OCI-M2 (cell line): ENCODE measurements around the gene ZBTB39.
"Not testable (repeated sequence)": the region's sequence is repeated elsewhere in the genome, so short reads cannot be mapped to it uniquely, and the experiment has no call there.

Source experiments
- DNase-seq: peaks from one replicate; lab custom pipeline; 2025; ENCODE audit not compliant: unreplicated experiment; lab: John Stamatoyannopoulos, UW

ZBTB39 gene

DNA sequence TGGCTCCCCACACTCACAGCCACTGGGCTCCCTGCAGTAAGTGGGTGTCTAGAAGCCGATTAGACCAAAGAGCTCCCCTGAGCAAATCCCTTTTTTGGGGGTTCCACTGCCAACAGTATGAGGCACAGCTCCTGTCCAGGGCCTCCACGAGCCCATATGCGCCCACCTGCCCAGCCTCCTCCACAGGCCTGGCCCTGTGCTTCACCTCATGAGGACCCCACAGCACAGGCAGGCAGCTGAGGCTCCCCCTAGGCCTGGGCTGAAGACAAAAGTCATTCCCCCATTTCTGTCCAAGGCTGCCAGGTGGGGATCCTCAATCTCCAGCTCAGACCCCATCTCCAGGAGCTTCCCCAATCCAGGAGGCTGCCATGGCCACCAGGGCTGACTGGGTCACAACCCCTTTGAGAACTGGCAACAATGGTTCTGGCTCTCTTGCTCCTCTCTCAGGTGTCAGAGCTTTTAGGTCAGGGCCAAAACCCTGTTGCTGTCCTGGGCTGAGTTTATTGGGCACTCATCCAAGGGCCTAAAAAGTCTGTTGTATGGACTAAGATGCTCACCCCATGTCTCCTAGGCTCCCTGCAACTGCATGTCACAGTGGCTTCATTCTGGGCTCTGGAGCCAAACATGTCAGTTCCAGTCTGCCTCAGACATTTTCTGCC, 23.6 kb downstream of the ZBTB39 start:
- not testable (repeated sequence) for DNase-seq

DNA sequence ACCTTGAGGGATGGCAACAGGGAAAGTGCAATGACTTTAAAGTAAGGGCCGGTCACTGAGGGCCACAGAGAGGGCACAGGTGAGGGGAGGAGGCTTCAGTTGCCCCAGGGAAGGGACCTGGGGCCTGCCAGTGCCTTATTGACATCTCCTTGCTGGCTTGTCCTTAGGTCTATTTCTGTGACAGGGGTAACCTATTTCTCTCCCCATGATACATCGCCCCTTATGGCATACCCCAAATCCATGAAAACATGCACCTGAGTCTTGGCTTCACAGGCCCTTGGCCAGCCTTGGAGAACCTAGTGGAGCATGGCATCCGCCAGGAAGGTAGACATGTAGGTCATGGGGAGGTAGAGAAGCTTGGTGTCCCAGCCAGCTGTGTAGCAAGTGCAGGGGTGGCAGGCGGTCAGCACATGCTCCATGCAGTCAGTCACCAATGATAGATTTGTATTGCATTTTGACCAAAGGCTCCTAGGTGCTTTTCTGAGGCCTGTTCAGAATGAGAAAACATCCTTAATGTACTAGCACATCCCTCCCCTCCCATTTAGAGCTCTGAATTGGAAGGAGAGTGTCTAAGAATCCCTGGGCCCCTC, 25.3 kb downstream of the ZBTB39 start:
- no peak for DNase-seq

DNA sequence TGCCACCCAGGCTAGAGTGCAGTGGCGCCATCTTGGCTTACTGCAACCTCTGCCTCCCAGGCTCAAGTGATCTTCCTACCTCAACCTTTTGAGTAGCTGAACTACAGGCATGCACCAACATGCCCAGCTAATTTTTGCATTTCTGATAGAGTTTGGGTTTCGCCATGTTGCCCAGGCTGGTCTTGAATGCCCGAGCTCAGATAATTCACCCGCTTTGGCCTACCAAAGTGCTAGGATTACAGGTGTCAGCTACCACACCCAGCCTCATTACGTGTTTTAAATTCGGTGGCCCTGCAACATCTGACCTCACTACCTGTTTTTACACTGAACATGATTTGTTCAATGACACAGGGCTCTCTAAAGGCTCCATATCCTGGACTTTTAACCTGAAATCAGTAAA, 26.1 kb downstream of the ZBTB39 start:
- no peak for DNase-seq

DNA sequence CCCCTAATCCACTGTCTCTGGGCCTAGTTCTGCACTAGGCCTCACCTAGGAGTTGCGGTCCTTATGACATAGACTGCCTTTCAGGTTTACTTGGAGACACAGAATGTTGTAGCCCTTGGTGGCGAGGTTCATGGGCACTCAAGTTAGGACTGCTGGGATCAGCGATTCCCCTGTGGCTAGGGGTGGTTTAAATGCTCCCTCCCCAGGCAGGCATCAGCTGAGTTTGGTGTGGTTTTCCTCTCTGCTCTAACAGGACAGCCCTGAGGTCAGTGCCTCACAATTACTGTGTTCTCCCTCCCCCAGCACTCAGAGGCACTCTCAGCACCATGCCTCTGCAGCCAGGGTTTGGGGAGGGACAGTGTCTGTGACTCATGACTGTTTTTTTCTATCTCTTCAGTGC, 26.7 kb downstream of the ZBTB39 start:
- DNase-seq: no peak

DNA sequence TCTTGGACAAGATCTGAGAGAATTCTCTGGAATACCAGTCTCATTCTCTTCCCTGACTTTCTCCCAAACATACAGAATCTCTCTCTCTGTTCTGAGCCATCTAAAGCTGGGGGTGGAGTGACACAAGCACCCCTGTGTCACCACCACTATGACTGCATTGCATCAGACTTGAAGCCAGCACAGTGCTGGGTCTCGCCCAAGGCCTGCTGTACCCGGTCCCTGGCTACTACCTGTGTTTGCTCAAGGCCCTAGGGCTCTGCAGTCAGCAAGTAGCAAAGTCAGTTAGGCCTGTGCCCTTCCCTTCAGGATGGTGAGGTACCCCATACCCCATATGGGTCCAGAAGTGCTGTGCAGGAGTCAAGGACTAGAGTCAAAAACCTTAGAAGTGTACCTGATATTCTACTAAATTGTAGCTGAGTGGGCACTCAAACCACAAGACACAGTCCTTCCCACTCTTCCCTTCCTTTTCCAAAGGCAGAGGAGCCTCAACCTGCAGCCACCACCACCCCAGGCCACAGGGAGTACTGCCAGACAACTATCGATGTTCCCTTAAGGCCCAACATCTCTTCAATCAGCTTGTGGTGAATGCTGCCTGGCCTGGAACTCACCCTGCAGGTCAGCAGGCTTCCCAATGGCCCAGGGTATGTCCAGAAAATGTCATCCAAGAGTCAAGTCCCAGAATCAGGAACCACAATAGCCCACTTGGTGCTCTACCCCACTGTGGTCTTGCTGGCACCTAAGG, 27.8 kb downstream of the ZBTB39 start:
- DNase-seq: no peak

DNA sequence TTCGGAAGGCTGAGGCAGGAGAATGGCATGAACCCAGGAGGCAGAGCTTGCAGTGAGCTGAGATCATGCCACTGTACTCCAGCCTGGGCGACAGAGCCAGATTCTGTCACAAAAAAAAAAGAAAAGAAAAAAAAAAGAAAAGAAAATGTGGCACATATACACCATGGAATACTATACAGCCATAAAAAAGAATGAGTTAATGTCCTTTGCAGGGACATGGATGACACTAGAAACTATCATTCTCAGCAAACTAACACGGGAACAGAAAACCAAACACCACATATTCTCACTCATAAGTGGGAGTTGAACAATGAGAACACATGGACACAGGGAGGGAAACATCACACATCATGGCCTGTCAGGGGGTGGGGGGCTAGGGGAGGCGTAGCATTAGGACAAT, 29.0 kb downstream of the ZBTB39 start:
- DNase-seq: not testable (repeated sequence)

DNA sequence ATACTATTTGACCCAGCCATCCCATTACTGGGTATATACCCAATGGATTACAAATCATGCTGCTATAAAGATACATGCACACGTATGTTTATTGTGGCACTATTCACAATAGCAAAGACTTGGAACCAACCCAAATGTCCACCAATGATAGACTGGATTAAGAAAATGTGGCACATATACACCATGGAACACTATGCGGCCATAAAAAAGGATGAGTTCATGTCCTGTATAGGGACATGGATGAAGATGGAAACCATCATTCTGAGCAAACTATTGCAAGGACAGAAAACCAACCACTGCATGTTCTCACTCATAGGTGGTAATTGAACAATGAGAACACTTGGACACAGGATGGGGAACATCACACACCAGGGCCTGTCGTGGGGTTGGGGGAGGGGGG, 32.1 kb downstream of the ZBTB39 start:
- DNase-seq: not testable (repeated sequence)

DNA sequence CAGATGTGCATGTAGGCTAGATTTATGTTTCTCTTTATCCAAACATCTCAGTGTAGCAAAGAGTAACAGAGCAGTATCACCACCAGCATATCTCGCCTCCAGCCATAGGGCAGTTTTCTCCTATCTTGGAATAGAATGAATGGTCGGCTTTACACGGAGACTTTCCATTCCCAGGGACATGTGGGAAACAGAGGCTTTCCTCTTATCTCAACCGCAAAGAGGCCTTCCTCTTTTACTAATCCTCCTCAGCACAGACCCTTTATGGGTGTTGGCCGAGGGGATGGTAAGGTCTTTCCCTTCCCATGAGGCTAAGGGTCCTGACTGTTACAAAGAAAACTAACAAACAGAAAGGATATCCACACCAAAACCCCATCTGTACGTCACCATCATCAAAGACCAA, 37.4 kb downstream of the ZBTB39 start:
- DNase-seq: peak; percentile 22

DNA sequence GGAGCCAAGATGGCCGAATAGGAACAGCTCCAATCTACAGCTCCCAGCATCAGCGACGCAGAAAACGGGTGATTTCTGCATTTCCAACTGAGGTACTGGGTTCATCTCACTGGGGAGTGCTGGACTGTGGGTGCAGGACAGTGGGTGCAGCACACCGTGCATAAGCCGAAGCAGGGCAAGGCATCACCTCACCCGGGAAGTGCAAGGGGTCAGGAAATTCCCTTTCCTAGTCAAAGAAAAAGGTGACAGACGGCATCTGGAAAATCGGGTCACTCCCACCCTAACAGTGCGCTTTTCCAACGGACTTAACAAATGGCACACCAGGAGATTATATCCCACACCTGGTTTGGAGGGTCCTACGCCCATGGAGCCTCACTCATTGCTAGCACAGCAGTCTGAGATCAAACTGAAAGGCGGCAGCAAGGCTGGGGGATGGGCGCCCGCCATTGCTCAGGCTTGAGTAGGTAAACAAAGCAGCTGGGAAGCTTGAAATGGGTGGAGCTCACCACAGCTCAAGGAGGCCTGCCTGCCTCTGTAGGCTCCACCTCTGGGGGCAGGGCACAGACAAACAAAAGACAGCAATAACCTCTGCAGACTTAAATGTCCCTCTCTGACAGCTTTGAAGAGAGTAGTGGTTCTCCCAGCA, 40.2 kb downstream of the ZBTB39 start:
- DNase-seq: not testable (repeated sequence)

DNA sequence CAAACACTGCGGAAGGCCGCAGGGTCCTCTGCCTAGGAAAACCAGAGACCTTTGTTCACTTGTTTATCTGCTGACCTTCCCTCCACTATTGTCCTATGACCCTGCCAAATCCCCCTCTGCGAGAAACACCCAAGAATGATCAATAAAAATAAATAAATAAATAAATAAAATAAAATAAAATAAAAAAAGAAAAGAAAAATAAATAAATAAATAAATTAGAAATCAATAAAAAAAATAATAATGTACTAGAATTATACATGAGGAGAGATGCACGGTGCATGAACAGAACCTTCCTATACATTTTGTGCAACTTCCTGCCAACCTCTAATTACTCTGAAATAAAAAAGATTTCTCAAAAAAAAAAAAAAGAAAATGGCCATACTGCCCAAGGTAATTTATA, 41.2 kb downstream of the ZBTB39 start:
- not testable (repeated sequence) for DNase-seq

DNA sequence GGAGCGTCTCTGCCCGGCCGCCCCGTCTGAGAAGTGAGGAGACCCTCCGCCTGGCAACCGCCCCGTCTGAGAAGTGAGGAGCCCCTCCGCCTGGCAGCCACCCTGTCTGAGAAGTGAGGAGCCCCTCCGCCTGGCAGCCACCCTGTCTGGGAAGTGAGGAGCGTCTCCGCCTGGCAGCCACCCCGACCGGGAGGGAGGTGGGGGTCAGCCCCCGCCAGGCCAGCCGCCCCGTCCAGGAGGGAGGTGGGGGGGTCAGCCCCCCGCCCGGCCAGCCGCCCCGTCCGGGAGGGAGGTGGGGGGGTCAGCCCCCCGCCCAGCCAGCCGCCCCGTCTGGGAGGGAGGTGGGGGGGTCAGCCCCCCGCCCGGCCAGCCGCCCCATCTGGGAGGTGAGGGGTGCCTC, 42.8 kb downstream of the ZBTB39 start:
- not testable (repeated sequence) for DNase-seq

DNA sequence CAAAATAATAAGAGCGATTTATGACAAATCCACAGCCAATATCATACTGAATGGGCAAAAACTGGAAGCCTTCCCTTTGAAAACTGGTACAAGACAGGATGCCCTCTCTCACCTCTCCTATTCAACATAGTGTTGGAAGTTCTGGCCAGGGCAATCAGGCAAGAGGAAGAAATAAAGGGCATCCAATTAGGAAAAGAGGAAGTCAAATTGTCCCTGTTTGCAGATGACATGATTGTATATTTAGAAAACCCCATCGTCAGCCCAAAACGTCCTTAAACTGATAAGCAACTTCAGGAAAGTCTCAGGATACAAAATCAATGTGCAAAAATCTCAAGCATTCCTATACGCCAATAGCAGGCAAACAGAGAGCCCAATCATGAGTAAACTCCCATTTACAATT, 44.1 kb downstream of the ZBTB39 start:
- not testable (repeated sequence) for DNase-seq

DNA sequence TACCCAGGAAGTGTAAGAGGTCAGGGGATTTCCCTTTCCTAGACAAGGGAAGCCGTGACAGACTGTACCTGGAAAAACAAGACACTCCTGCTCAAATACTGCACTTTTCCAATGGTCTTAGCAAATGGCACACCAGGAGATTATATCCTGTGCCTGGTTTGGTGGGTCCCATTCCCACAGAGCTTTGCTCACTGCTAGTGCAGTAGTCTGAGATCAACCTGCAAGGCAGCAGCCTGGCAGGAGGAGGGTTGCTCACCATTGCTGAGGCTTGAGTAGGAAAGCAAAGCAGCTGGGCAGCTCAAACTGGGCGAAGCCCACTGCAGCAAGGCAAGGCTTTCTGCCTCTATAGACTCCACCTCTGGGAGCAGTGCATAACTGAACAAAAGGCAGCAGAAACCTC, 47.9 kb downstream of the ZBTB39 start:
- DNase-seq: no peak

DNA sequence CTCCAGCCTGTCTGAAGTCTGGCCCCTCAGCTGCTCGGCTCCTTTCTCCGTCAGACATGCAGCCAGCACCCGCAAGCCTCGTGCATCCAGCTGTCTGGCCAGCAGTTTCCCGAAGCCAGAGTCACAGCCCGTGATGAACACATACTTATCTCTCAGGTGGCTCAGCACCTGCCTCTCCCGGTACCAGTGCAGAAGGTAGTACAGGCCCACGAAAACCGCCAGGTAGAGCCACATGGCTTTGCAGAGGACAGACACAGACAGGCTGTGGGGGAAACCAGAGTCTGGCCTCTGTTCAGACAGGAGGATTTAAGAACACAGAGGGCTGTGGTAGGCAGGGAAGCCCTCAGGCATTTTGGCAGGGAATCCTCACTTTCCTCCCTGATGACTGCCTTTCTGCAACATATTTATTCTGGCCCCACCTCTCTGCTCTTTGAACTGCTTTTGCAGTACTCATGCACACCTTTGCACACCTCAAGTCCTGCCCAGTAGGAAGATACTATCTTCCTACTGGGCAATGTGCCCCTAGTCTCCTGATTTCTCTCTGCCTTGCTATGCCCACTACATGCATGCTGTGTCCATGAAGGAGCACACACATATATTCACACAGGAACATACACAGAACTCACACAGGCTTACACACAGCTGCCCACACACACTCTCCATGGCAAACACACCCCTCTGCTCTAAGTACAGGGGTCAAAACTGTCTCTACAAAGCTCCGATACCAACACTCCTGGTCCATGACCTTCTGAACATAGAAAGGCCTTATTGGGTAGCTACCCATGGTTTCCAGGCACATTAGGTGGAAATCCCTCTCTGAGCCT, 48.9 kb downstream of the ZBTB39 start, which contains the start of gene RDH16:
RDH16 (minus strand) TSS at position 380 of the 824 bp plus-strand sequence; CDS start at position 234, 146 bp downstream.
- DNase-seq: no peak

DNA sequence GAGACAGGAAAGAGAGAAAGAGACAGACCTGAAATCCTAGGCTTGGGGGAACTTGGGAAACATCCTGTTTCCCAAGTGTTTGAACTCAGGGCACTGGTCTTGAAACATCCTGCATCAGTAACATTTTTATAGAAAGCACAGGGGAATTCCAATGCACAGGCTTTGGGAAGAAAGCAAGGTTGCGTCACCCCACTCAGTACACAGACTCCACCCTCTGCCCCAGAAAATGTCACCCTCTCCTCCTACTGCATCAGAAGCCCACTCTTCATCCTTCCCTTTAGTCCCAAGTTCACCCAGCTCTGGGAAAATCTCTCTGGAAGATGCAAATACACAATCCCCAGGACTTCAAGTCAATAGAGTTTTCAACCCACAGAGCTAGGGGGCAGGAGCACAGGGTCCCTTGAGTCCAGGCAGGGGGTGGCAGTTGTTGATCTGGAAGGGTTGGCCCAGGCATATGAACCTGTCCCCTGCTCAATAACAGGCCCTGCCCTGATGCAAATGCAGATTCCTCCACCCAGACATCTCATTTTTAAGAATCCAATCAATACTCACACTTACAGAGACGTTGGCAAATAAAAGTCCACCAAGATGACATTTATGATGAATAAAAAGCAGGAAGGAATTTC, 50.6 kb downstream of the ZBTB39 start:
- no peak for DNase-seq

DNA sequence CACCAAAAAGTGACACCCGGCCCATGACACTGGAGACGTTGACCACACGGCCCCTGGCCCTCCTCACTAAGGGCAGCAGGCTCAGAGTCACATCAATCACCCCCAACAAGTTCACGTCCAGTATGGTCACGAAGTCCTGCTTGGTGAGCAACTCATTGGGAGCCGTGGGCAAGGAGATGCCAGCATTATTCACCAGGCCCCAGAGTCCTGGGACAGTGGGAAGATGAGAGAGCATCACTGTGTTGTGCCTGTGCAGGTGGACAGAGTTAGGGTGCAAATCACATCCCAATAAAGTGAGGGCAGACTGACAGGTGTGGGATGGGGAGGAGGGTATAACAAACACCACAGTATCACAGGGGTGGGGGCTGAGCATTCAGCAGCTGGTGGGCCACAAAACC, 51.4 kb downstream of the ZBTB39 start:
- DNase-seq: no peak

DNA sequence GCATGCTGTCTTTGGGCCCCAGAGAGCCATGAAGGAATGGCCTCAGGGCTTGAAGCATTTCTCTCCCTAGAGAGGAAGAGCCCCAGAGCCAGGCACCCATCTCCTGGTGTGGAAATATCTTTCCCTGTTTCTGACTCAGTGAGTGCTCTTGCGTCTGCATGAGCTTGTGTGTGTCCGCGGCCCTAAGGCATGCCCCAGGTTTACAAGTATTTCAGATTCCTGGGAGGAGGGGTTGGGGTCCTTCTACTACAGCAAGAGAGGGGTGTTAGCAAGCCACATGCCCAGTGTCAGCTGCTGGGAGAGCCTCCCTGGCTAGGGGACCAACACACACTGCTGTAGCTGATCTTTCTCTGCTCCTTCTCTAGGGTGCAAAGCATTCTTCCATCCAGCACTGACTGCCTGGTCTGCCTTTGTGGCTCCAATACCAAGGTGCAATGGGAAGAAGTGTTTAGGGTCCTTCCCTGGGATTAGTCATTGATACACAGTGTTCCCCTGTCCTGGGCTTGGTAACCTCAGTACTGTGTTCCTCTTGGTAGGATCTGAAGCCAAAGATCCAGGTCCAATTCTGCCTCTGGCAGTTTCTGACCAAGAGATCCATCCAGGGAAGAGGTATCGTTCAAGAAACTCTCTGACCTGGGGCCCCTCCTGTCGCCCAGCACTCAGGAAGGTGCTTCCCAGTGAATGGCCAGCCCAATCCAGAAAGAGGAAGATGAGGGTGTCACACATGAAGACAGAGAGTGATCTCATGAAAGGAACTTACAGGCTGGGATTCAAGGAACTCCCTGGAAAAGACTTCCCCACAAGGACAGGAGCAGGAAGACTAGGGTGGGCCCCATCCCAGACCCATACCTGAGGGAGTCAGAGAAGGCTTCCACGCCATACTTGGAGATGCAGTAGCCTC, 52.0 kb downstream of the ZBTB39 start:
- DNase-seq: no peak

DNA sequence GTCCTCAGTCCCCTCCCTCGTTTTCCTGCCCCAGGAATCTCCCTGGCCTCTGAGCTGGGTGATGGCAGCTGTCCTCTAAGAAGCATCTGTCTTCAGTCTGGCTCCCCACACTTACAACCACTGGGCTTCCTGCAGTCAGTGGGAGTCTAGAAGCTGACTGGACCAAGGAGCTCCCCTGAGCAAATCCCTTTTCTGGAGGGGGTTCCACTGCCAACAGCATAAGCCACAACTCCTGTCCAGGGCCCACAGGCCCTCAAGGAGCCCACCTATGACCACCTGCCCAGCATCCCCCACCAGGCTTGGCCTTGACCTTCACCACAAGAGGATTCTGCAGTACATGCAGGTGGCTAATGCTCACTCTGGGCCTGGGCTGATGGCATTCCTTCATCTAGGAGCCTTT, 53.0 kb downstream of the ZBTB39 start:
- DNase-seq: no peak

DNA sequence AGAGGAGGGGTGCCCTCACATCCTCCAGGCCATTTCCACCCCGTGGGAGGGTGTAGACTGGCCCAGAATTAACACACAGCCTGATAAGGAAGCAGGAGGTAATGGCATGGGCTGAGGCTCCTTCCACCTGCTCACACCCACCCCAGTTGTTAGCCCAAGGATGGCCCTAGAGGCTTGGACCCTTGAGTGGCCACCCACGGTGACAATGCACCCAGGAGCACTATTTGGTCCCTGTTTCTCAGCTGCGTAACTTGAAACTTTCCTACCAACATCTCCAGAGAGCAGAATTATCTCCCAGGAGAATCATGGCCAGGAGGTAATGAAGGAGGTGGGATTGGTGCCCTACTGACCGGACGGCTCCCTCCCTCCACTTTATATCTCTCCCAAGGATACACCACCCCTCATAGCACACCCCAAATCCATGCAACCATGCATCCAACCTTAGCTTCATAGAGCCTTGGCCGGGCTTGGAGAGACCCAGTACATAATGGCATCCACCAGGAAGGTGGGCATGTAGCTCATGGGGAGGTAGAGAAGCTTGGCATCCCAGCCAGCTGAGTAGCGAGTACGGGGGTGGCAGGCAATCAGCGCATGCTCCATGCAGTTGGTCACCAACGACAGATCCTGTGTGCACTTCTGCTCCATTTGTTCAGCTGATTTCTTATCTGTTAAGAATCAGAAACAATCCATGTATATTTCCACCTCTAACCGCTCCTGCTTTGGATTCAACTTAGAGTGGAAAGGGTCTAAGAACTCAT, 54.6 kb downstream of the ZBTB39 start:
- DNase-seq: no peak
